LNCaP clone FGC (cell line): ENCODE results near the gene SLC17A5.

ENCODE experiments used
- DNase-seq: peaks from one replicate; pipeline ENCODE4 v3.0.0-alpha.2; 2011; ENCODE audit warnings: low read depth
- H3K4me3 ChIP-seq: 2 replicates; pipeline ENCODE4 v1.5.1; 2011; ENCODE audit warnings: mild to moderate bottlenecking, low read depth, low read length, control low read depth
- TF ChIP-seq, protein P1 (sequence below): IDR thresholded peaks from 2 replicates; pipeline ENCODE4 v1.5.1; 2012; ENCODE audit warnings: mild to moderate bottlenecking; ENCODE audit not compliant: control insufficient read depth, insufficient read depth; ENCODE audit errors: extremely low read depth

SLC17A5 gene

DNA sequence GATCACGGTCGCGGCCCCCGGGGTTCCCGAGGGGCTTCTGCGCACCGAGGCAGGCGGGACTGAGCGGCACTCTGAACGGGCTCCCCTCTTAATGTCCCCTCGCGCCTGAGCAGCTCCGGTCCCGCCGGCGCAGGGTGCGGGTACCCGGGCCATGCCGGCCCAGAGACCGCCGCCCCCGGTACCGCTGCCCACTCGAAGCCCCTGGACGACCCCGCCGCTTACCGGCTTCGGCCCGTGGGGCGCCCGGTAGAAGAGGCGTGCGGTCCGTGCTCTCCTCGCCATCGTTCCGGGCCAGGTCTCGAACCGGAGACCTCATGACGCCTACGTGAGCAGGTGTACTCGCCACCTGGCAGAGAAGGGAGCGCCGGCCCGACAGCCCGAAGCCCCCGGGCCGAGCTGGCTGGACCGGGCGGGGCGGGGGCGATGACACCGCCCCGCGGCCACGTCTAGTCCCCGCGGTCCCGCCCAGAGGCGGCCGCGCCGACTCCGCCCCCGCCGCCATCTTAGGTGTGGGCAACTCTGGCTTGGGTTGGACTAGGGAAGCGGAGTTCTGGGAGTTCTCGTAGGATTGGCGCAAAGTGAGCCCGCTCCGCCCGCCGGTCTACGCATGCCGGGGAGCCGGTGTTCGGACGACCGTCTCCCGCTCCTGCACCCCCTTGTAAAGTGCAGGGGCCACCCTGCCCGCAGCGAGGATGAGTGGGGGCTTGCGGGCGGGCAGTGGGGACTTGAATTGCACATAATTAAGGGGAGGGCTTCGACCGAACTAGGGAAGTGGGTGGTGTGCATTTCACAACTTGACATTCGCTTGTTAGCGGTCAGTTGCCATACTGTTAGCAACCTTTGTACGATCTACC is at the start of gene SLC17A5:
Gene SLC17A5, minus strand, starts transcription at position 422 of the 854 bp plus-strand sequence. Its CDS starts 106 bp downstream, at position 316.
- TF ChIP-seq, protein P1, sequence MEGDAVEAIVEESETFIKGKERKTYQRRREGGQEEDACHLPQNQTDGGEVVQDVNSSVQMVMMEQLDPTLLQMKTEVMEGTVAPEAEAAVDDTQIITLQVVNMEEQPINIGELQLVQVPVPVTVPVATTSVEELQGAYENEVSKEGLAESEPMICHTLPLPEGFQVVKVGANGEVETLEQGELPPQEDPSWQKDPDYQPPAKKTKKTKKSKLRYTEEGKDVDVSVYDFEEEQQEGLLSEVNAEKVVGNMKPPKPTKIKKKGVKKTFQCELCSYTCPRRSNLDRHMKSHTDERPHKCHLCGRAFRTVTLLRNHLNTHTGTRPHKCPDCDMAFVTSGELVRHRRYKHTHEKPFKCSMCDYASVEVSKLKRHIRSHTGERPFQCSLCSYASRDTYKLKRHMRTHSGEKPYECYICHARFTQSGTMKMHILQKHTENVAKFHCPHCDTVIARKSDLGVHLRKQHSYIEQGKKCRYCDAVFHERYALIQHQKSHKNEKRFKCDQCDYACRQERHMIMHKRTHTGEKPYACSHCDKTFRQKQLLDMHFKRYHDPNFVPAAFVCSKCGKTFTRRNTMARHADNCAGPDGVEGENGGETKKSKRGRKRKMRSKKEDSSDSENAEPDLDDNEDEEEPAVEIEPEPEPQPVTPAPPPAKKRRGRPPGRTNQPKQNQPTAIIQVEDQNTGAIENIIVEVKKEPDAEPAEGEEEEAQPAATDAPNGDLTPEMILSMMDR = no peak
- peak; percentile 81 for DNase-seq
- peak within 1 kb of the TSS; percentile 87 for H3K4me3 ChIP-seq

DNA sequence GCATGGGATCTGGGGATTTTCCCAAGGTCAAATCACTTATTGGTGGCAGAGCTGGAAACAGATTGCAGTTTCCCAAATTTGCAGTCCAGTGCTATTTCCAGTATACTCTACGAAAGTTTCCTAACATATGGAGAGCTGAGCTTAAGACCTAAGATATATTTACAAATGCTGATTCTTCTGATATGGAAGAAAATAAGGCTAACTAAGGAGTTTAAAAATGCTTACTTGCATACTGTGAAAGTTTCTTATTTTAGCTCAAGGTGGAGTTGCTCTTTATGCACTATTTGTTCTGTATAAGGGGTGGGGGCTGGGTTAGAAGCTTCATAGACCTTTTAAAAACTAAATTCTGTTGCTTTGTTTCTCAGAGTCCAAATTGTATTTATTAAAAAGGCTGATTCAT is 49.7 kb upstream of the SLC17A5 start:
- TF ChIP-seq, protein P1 = no peak
- no peak overlapping the region for H3K4me3 ChIP-seq
- DNase-seq = no peak

- H3K4me3 ChIP-seq = no peak overlapping the region
- DNase-seq = peak; percentile 28
- TF ChIP-seq, protein P1 = no peak
These were observed 48.7 kb upstream of the SLC17A5 start for GRCh38 chr6:73702444-73702843.

DNA sequence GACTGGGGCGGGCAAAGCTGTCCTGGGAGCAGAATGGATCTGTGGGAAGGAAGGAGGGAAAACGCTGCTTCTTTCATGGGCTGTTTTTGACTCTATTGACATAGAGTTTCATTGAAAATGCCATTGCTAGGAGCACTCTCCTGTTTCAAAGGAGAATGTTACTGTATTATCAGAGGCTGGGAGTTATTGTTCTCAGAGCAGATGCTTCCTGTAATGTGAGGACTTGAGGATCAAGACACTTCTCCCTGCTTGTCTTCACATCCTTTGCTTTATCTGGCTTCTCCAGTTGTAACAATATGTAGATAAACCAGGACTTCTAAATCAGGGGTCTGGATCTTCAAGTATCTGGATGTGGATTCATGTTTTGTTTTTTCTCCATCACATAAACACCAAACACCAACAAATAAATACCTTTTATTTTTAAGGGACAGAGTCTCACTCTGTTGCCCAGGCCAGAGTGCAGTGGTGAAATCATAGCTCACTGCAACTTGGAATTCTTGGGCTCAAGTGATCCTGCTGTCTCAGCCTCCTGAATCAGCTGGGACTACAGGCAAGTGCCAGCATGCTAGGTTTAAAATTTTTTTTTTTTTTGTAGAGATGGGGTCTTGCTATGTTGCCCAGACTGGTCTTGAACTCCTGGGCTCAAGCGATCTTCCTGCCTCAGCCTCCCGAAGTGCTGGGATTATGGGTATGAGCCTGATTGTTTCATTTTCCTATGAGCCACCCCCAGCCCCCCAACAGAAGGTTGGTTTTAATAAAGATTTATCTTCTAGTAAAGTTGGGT is 46.1 kb upstream of the SLC17A5 start:
- TF ChIP-seq, protein P1 = no peak
- H3K4me3 ChIP-seq = no peak overlapping the region
- no peak for DNase-seq

GRCh38 chr6:73696966-73697655 is 43.3 kb upstream of the SLC17A5 start:
- DNase-seq = no peak
- TF ChIP-seq, protein P1 = no peak
- H3K4me3 ChIP-seq = no peak overlapping the region

- H3K4me3 ChIP-seq = no peak within 1 kb of the TSS
These were observed 42.0 kb upstream of the SLC17A5 start, which contains the start of gene CD109 for GRCh38 chr6:73695619-73696421. Gene CD109, plus strand, starts transcription at chr6:73696203. Its CDS starts 13 bp downstream, at chr6:73696216.

More at GRCh38 chr6:73695619-73696421, 42.0 kb upstream of the SLC17A5 start, which contains the start of gene CD109:
- TF ChIP-seq, protein P1 = no peak
- DNase-seq = no peak
